Measurements from ENCODE around the gene SCGB3A1. TPM values are rescaled to one million over a fixed set of nuclear protein-coding genes. Genes with fewer than 3 reads are reported as not detected.

Gene SCGB3A1
- total and polyA plus RNA-seq, 10 donors, result 1.7 to 12.1 (median 7.1) TPM; not detected in 1

- Histone ChIP-seq H3K9me3 (no peaks in the 10 kb centered on the region), H3K4me1 (peaks cover 0 to 49% (median 21%) of the 10 kb centered on the region in 6 donors), H3K27me3 (replicated peaks in 1 of 7) (peaks cover 0 to 4% (median 0%) of the 10 kb centered on the region in 7 donors), H3K36me3 (peaks cover 0 to 27% (median 0%) of the 10 kb centered on the region in 6 donors), H3K27ac (no peak overlapping the region), H3K4me3 (no peak overlapping the region)
- TF ChIP-seq, protein P1, sequence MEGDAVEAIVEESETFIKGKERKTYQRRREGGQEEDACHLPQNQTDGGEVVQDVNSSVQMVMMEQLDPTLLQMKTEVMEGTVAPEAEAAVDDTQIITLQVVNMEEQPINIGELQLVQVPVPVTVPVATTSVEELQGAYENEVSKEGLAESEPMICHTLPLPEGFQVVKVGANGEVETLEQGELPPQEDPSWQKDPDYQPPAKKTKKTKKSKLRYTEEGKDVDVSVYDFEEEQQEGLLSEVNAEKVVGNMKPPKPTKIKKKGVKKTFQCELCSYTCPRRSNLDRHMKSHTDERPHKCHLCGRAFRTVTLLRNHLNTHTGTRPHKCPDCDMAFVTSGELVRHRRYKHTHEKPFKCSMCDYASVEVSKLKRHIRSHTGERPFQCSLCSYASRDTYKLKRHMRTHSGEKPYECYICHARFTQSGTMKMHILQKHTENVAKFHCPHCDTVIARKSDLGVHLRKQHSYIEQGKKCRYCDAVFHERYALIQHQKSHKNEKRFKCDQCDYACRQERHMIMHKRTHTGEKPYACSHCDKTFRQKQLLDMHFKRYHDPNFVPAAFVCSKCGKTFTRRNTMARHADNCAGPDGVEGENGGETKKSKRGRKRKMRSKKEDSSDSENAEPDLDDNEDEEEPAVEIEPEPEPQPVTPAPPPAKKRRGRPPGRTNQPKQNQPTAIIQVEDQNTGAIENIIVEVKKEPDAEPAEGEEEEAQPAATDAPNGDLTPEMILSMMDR (IDR thresholded peaks at IDR 0.05 in 8 of 11, conservative IDR thresholded peaks at IDR 0.05 in 3 of 11), result no peak
- no peak for TF ChIP-seq POLR2A (IDR thresholded peaks at IDR 0.05)
- TF ChIP-seq POLR2AphosphoS5 (IDR thresholded peaks at IDR 0.05), result no peak
- no peak for DNase-seq
- intact Hi-C loops (cut with DNase I; ENCODE audit: low total_unique reads), result no loop called here
- 65 to 88% (median 78%) methylated on average over 9 to 15 of the region's 15 CpGs for WGBS, 5 donors
These were observed 35.5 kb upstream of the SCGB3A1 start for GRCh38 chr5:180626661-180627385.

DNA sequence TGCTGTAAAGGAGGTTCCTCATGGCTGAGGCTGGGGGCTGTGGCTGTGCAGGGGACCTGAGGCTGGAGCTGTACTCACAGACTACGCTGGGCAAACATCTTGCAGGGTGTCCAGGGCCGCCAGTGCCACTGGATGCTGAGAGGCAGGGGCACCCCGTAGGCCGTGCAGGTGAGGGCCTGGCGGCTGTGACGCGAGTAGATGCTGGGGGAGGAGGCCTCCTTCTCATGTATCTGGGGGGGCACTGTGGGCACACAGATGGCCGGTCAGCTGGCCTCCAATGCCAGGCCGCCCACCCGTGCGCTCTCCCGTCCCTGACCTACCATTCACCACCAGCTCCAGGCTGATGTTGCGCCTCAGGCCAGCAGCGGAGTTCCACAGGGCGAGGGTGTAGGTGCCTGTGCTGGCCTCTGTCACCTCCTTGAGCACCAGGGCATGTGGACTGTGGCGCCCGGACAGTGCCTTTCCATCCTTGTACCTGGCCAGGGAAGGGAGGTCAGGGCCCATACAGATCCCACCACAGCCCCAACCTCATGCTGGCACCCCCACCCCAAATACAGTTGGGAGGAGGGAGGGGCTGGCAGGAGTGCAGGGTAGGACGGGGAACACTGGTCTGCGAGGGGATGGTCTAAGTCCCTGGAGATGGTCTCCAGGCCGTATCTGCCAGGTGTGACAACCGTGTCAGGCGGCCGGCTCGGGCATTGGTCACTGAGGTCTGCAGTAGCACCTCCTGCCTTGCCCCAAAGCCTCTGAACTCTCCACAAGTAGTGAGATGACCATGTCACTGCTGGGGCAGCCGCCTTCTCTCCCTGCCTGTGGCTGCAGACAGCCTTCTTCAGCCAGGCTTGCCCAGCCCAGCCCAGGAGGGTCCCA, 34.7 kb upstream of the SCGB3A1 start:
- no peak for DNase-seq
- Histone ChIP-seq H3K27ac (no peak overlapping the region), H3K27me3 (replicated peaks in 1 of 7) (peaks cover 0 to 9% (median 0%) of the 10 kb centered on the region in 7 donors), H3K4me1 (peaks cover 0 to 48% (median 19%) of the 10 kb centered on the region in 6 donors), H3K9me3 (no peaks in the 10 kb centered on the region), H3K4me3 (no peak overlapping the region), H3K36me3 (peaks cover 0 to 35% (median 0%) of the 10 kb centered on the region in 6 donors)
- WGBS, 5 donors, result 86 to 91% (median 87%) methylated on average over 16 to 25 of the region's 25 CpGs
- intact Hi-C loops (cut with DNase I; ENCODE audit: low total_unique reads), result no loop called here
- no peak for TF ChIP-seq POLR2A (IDR thresholded peaks at IDR 0.05)
- TF ChIP-seq, protein P1 (IDR thresholded peaks at IDR 0.05 in 8 of 11, conservative IDR thresholded peaks at IDR 0.05 in 3 of 11), result no peak
- no peak for TF ChIP-seq POLR2AphosphoS5 (IDR thresholded peaks at IDR 0.05)

DNA sequence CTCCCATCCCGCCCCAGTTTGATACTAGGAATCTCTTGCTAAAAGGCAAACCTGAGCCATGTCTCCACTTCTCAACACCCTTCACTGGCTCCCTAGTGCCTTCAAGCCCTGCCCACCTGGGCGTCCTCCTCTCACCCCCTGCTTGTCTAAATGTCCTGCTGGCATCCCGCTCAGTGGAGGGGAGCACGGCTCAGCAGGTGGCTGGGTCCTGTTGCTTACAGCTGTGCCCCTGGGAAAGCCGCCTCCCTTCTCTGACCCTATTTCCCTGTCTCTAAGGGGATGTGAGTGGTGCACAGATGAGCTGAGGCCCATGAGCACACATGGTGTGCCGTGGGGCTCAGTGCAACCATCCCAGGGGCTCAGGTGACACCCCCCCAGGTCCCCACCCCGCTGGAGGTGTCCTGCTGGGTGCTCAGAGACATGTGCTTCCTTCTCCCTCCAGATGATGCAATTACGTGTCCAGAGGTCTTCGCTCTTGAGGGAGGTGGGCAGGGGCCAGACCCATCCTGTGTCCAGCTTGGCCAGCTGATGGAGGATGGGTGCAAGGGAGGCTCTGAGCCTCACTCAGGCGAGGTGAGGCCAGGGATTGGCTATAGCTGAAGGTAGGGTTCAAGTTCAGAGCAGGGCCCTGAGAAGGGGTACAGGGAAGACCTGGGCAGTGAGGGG, 34.0 kb upstream of the SCGB3A1 start:
- no peak for DNase-seq
- H3K4me3 ChIP-seq, result no peak overlapping the region
- intact Hi-C loops (cut with DNase I; ENCODE audit: low total_unique reads), result no loop called here
- TF ChIP-seq POLR2AphosphoS5 (IDR thresholded peaks at IDR 0.05) (no peak), POLR2A (IDR thresholded peaks at IDR 0.05) (no peak)
- TF ChIP-seq, protein P1 (IDR thresholded peaks at IDR 0.05 in 8 of 11, conservative IDR thresholded peaks at IDR 0.05 in 3 of 11), result no peak
- H3K27ac ChIP-seq, result no peak overlapping the region
- peaks cover 0 to 48% (median 19%) of the 10 kb centered on the region in 6 donors for H3K4me1 ChIP-seq
- no peaks in the 10 kb centered on the region for H3K9me3 ChIP-seq
- 75 to 86% (median 83%) methylated on average over 9 to 10 of the region's 10 CpGs for WGBS, 5 donors
- peaks cover 0 to 38% (median 0%) of the 10 kb centered on the region in 6 donors for H3K36me3 ChIP-seq
- H3K27me3 ChIP-seq (replicated peaks in 1 of 7), result peaks cover 0 to 10% (median 0%) of the 10 kb centered on the region in 7 donors
